Activated CD4-positive, alpha-beta T cell treated with anti-CD3 and anti-CD28 coated beads, Interleukin-2, amount 50 U/mL, for 4 hours (primary cell): ENCODE results near the gene HIBADH.

Experiments
- DNase-seq, 2 experiments: peaks; one replicate each; pipeline ENCODE4 v3.0.0-alpha.2; 2020

HIBADH gene

DNA sequence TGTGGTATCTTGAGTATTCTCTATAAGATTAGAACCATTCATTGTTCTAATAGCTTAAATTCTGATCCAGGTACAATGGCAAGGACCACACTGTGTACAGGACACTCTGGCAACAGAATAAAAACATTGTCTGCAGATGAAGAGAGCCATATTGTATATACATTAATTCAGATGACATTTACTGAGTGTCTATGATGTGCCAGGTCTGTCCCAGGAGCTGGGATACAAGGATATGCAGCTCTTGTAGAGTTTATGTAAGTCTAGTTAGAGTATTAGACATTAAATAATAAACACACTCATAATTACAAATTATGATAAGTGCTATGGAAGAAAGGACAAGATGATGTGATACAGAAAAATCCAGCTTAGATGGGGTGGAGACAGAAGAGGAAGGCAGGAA lies 184.1 kb downstream of the HIBADH start:
- DNase-seq = no peak

DNA sequence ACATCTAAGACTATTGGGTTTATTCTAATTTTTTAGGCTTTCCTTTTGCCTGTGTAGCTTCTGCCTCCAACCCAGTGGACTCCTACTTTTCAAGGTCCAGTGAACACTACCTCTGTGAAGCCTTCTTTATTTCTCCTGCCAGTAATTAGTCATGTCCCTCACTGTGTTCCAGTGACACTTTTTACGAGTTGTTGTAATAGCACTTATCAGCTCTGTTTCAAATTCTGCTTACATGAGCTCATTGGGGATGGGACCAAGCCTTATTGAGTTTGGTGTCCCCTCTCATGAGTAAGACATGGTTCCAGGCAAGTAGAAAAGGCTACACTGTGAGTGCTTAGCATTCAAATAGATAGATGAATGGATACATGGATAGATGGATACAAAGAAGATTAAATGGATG lies 184.6 kb downstream of the HIBADH start:
- no peak for DNase-seq

DNA sequence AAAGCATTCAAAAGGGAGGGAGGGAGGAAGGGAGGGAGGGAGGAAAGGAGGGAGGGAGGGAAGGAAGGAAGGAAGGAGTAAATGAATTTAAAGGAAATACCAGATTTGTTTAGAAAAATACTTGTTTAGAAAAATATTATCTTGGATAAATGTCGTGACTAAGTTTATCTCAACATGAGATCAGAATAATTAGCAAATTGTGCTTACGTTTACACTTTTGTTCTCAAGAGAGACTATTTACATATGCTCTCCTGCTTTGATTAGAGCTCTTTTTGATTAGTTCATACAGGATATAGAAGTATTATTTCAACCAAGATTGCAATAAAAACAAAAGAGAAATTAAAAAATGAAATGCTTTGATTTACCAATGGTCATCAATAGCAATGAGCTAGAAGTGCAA lies 186.2 kb downstream of the HIBADH start:
- no peak for DNase-seq
